Measurements from ENCODE around the gene TMCC2. TPM values are rescaled to one million over a fixed set of nuclear protein-coding genes. Genes with fewer than 3 reads are reported as not detected.
A peak's percentile ranks its signal among the peaks of the same experiment; 100 is the strongest.

The TMCC2 gene
- total and polyA plus RNA-seq, 2 of the 4 experiments (the other 2 are of a cell fraction), result 2.0 to 4.2 TPM

DNA sequence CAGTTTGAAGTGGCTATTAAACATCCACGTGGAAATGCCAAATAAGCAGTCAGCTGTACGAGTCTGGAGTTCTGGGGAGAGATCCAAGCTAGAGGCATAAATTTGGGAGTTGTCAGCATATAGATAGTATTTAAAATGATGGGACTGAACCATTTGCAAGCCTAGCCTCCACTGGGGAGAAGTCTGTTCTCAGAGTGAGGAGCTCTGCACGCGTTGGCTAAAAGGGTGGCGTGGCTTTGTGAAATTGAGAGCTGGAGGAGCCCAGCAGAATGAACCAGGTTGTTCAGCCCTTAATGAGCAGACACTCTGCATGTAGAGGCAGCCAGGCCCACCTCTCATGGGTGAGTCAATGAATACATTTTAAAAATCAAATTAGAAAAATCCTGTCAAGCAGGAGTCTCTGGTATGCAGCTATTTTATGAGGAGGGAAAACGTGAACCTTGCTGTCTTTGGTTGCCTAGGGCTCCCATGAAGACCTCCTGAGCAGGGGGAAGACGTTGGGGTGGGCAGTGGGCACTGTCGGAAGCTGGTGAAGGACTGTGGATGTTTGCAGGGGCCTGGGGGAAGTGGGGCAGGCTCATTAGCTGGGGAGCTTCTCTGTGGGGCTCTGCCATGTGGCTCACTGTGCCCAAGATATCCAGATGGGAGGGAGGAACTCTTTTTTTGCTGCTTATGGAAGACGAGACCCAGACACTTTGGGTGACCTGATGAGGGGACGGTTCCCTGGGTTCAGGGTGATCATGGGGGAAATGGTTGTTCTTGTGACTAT lies 18.8 kb downstream of the TMCC2 start:
- Histone ChIP-seq H3K18ac (ENCODE audit: low read depth, low read length) (no peak overlapping the region; the same call in 1 of the 2 replicates), H4K5ac (ENCODE audit: low read depth, low read length) (no peak overlapping the region), H2BK20ac (ENCODE audit: low read depth, low read length) (no peak overlapping the region), H3K9ac (ENCODE audit: low read depth, low read length) (no peak overlapping the region), H3K9me3 (ENCODE audit: control insufficient read depth, insufficient read depth, low read length) (no peaks in the 10 kb centered on the region), H4K8ac (ENCODE audit: low read depth in 2 of 2, low read length in 2 of 2) (no peak overlapping the region), H3K4me3 (ENCODE audit: insufficient read depth, low read depth, low read length) (no peak overlapping the region), H3K23ac (ENCODE audit: low read depth, low read length) (no peak overlapping the region), H3K9me1 (ENCODE audit: insufficient read depth, low read length) (peaks cover 12% of the 10 kb centered on the region), H2AK9ac (replicated peaks; ENCODE audit: low read depth, low read length, poor library complexity) (no peak overlapping the region), H2BK5ac (ENCODE audit: low read depth, low read length, poor library complexity, severe bottlenecking) (no peak overlapping the region), H3K4me1 (ENCODE audit: control insufficient read depth, insufficient read depth, low read length) (peaks cover 26% of the 10 kb centered on the region), H3K4ac (ENCODE audit: low read depth, low read length) (peak overlapping the region; percentile 5), H2AK5ac (ENCODE audit: low read depth, low read length) (0 out of 2 replicates have a peak overlapping the region, but pooled peaks have one; percentile 49), H2BK15ac (ENCODE audit: low read depth, low read length) (no peak overlapping the region; the same call in 2 of the 3 replicates), H3K4me2 (ENCODE audit: low read depth, low read length) (no peak overlapping the region), H3K79me1 (ENCODE audit: low read depth in 1 of 2, low read length in 2 of 2) (peaks cover 6 to 8% of the 10 kb centered on the region in 2 experiments; a peak in 2 of 4 replicates), H2AFZ (replicated peaks; ENCODE audit: low read length, poor library complexity) (no peak overlapping the region), H3K27ac (ENCODE audit: insufficient read depth, low read length) (no peak overlapping the region), H3K27me3 (ENCODE audit: control insufficient read depth, insufficient read depth, low read length) (no peaks in the 10 kb centered on the region), H4K91ac (ENCODE audit: insufficient read depth, low read depth, low read length) (no peak overlapping the region), H3K14ac (replicated peaks; ENCODE audit: low read depth, low read length) (no peak overlapping the region), H2BK120ac (ENCODE audit: low read depth, low read length) (no peak overlapping the region; the same call in 1 of the 2 replicates), H3K56ac (ENCODE audit: extremely low read depth, insufficient read depth, low read length) (no peak overlapping the region), H4K20me1 (ENCODE audit: insufficient read depth, low read length) (0 out of 2 replicates have a peak, but pooled peaks cover 3% of the 10 kb centered on the region), H3K36me3 (ENCODE audit: control insufficient read depth, insufficient read depth, low read length) (0 out of 2 replicates have a peak, but pooled peaks cover 2% of the 10 kb centered on the region)
- DNase-seq (no peak), ATAC-seq (ENCODE audit: low read depth) (no peak)
- POLR2A ChIA-PET (ENCODE audit: unreplicated experiment), result no interaction called here
- CTCF ChIA-PET, result interaction anchor here (0.5 to 2.3 kb wide), 3 partner anchors 10 to 80 kb away, joined by 5 to 12 read pairs (median 11); no protein-coding TSS in a partner anchor
- in situ Hi-C loops (cut with MboI; ENCODE audit: low sequenced_read_pairs) (no loop called here), intact Hi-C loops (cut with micrococcal nuclease) (loop anchor here (5.0 kb wide), 1 partner anchor 34 kb away; the partner anchor contains the start of gene DSTYK), dilution Hi-C loops (cut with HindIII; ENCODE audit: low sequenced_read_pairs, unreplicated experiment) (no loop called here)
- WGBS, 2 experiments (ENCODE audit: extremely low coverage in 2 of 2, insufficient read length in 1 of 2), result 59% methylated on average over 4 of the region's 10 CpGs; no CpG with 5 or more reads in 1 of the 2 experiments
- no TSS peak for BruUV-seq (replicated peaks)
- TF ChIP-seq, protein P1, sequence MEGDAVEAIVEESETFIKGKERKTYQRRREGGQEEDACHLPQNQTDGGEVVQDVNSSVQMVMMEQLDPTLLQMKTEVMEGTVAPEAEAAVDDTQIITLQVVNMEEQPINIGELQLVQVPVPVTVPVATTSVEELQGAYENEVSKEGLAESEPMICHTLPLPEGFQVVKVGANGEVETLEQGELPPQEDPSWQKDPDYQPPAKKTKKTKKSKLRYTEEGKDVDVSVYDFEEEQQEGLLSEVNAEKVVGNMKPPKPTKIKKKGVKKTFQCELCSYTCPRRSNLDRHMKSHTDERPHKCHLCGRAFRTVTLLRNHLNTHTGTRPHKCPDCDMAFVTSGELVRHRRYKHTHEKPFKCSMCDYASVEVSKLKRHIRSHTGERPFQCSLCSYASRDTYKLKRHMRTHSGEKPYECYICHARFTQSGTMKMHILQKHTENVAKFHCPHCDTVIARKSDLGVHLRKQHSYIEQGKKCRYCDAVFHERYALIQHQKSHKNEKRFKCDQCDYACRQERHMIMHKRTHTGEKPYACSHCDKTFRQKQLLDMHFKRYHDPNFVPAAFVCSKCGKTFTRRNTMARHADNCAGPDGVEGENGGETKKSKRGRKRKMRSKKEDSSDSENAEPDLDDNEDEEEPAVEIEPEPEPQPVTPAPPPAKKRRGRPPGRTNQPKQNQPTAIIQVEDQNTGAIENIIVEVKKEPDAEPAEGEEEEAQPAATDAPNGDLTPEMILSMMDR (conservative IDR thresholded peaks at IDR 0.05; ENCODE audit: low read depth, low read length), result no peak
- TF ChIP-seq SMC3 (IDR thresholded peaks at IDR 0.05; ENCODE audit: low read depth, low read length), result no peak
- no peak for TF ChIP-seq MAZ (IDR thresholded peaks at IDR 0.05; ENCODE audit: borderline replicate concordance, low read depth, low read length)
- TF ChIP-seq MXI1 (IDR thresholded peaks at IDR 0.05; ENCODE audit: borderline replicate concordance, low read depth, low read length), result no peak
- TF ChIP-seq POLR2A (IDR thresholded peaks at IDR 0.05; ENCODE audit: low read depth, low read length), result no peak
- TF ChIP-seq RCOR1 (IDR thresholded peaks at IDR 0.05; ENCODE audit: insufficient replicate concordance, low read length), result no peak
- TF ChIP-seq FOS (IDR thresholded peaks at IDR 0.05; ENCODE audit: low read depth, low read length), result no peak
- no peak for TF ChIP-seq CHD1 (IDR thresholded peaks at IDR 0.05; ENCODE audit: low read depth, low read length)
